HG03097 (cell line): ENCODE measurements around the gene CCDC183.
"Not testable (repeated sequence)": the region's sequence is repeated elsewhere in the genome, so short reads cannot be mapped to it uniquely, and the experiment has no call there.

ENCODE experiments used
- ATAC-seq: cut with Tn5 transposase; IDR thresholded peaks from one replicate; pipeline ENCODE4 v1.9.1; 2021; ENCODE audit not compliant: unreplicated experiment, low FRiP score

The CCDC183 gene

GRCh38 chr9:136823136-136824046, 27.3 kb downstream of the CCDC183 start:
- ATAC-seq, result no peak

GRCh38 chr9:136824496-136825225, 28.5 kb downstream of the CCDC183 start:
- no peak for ATAC-seq

GRCh38 chr9:136825295-136826187, 29.4 kb downstream of the CCDC183 start:
- ATAC-seq, result no peak

GRCh38 chr9:136826188-136826541, 30.0 kb downstream of the CCDC183 start:
- no peak for ATAC-seq

- ATAC-seq, result no peak
These were observed 30.8 kb downstream of the CCDC183 start for GRCh38 chr9:136826703-136827582.

GRCh38 chr9:136827794-136828473, 31.8 kb downstream of the CCDC183 start:
- no peak for ATAC-seq

GRCh38 chr9:136828474-136829140, 32.5 kb downstream of the CCDC183 start:
- ATAC-seq, result no peak

GRCh38 chr9:136829412-136829811, 33.3 kb downstream of the CCDC183 start:
- no peak for ATAC-seq

- no peak for ATAC-seq
These were observed 34.1 kb downstream of the CCDC183 start for GRCh38 chr9:136829981-136830885.

- no peak for ATAC-seq
These were observed 35.0 kb downstream of the CCDC183 start for GRCh38 chr9:136831002-136831719.

GRCh38 chr9:136831720-136832104, 35.6 kb downstream of the CCDC183 start:
- no peak for ATAC-seq

- ATAC-seq, result no peak
These were observed 36.4 kb downstream of the CCDC183 start for GRCh38 chr9:136832581-136832980.

- not testable (repeated sequence) for ATAC-seq
These were observed 37.4 kb downstream of the CCDC183 start for GRCh38 chr9:136833381-136834048.

- no peak for ATAC-seq
These were observed 39.2 kb downstream of the CCDC183 start for GRCh38 chr9:136835162-136835931.

- ATAC-seq, result no peak
These were observed 40.1 kb downstream of the CCDC183 start for GRCh38 chr9:136835932-136836904.
